ENCODE measurements around the gene DMAC2L. TPM values are rescaled to one million over a fixed set of nuclear protein-coding genes. Genes with fewer than 3 reads are reported as not detected.
"Not testable (repeated sequence)": the region's sequence is repeated elsewhere in the genome, so short reads cannot be mapped to it uniquely, and the experiment has no call there.

Gene DMAC2L
- total RNA-seq, 4 donors from 2014 or later = 3.0 to 18.9 (median 9.2) TPM

DNA sequence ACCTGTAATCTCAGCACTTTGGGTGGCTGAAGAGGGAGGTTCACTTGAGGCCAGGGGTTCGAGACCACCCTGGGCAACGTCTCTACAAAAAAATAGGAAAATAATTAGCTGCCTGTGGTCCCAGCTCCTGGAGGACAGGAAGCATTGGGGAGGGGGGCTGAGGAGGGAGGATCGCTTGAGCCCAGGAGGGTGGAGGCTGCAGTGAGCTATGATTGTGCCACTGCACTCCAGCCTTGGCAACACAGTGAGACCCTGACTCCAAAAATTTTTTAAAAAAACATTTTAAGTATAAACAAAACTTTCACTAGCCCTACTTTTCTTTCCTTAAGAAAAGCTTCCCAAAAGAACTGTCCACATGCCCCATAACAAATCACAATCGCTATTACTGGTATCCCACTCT is 1.7 kb upstream of the DMAC2L start:
- H3K27ac ChIP-seq = no peak overlapping the region
- no peaks in the 10 kb centered on the region for H3K9me3 ChIP-seq
- H3K4me3 ChIP-seq = no peak overlapping the region
- H3K4me1 ChIP-seq = peaks cover 6 to 20% (median 13%) of the 10 kb centered on the region in 4 donors
- in situ Hi-C loops (cut with MboI; ENCODE audit: low pct_ligation_motif_present in 1 of 4, low pct_unique_long_range_greater_than_20kb in 1 of 4, low sequenced_read_pairs in 3 of 4) = no loop called here
- intact Hi-C loops (cut with DNase I; ENCODE audit: low total_unique reads) = loop anchor here (10.0 kb wide), 1 partner anchor 84 kb away; the partner anchor contains the start of gene CDKL1
- DNase-seq = no peak
- WGBS, 2 donors (ENCODE audit: low coverage in 1 of 2) = 84 to 93% methylated on average over 4 of the region's 4 CpGs
- H3K27me3 ChIP-seq = no peaks in the 10 kb centered on the region
- H3K36me3 ChIP-seq = no peaks in the 10 kb centered on the region
- TF ChIP-seq, protein P1, sequence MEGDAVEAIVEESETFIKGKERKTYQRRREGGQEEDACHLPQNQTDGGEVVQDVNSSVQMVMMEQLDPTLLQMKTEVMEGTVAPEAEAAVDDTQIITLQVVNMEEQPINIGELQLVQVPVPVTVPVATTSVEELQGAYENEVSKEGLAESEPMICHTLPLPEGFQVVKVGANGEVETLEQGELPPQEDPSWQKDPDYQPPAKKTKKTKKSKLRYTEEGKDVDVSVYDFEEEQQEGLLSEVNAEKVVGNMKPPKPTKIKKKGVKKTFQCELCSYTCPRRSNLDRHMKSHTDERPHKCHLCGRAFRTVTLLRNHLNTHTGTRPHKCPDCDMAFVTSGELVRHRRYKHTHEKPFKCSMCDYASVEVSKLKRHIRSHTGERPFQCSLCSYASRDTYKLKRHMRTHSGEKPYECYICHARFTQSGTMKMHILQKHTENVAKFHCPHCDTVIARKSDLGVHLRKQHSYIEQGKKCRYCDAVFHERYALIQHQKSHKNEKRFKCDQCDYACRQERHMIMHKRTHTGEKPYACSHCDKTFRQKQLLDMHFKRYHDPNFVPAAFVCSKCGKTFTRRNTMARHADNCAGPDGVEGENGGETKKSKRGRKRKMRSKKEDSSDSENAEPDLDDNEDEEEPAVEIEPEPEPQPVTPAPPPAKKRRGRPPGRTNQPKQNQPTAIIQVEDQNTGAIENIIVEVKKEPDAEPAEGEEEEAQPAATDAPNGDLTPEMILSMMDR (IDR thresholded peaks at IDR 0.05) = no peak
- TF ChIP-seq POLR2AphosphoS5 (IDR thresholded peaks at IDR 0.05) = no peak
- TF ChIP-seq EP300 (IDR thresholded peaks at IDR 0.05; ENCODE audit: low read depth) = no peak
- TF ChIP-seq POLR2A (IDR thresholded peaks at IDR 0.05) = no peak

DNA sequence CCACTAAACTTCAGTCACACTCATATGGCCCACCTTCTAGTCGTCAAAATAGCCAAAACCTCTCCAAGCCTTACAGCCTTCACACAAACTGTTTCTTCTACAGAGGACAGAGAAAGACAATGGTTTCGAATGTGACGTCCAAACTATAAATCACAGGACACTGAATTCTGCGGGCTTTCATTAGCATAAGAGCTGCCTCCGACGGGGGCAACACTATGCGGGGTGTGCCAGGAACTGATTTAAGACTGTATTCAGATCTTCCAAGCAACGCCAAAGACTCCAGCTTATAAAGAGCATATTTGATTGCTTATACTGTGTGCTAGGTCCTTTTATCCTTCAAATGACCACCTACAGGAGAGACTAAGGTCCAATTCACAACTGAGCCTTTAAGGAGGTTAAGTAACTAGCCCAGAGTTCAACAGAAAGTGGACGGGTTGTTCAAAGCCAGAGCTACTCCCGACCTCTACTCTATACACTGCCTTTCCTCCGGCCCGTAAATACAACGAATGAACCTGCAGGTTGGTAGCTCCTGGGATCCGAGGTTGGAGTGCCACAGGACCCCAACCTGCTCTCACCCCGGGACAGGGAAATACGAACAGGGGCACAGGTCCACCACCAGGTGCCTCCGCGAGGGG is 670 bp upstream of the DMAC2L start:
- intact Hi-C loops (cut with DNase I; ENCODE audit: low total_unique reads) = loop anchor here (10.0 kb wide), 1 partner anchor 83 kb away; the partner anchor contains the start of gene CDKL1

DNA sequence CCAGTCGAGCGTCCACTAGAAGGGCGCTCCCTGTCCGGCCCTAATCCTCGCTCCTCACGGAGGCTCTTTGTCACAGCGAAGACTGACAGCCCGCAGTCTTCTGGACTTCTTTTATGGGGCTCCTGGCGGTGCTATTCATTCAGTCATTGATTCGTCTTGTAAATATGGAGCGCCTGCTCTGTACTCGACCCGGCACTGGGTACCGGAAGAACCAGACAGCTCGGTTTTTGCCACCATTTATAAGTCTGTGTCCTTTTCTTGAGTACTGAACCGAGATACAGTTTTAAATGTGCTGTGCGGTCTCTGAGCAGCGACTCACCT is 570 bp downstream of the DMAC2L start:
- Histone ChIP-seq H3K4me1 (peaks cover 6 to 20% (median 13%) of the 10 kb centered on the region in 4 donors), H3K27me3 (no peaks in the 10 kb centered on the region), H3K27ac (peak overlapping the region; percentile 92 to 98 (median 93)), H3K4me3 (peak overlapping the region; percentile 55 to 90 (median 72)), H3K36me3 (no peaks in the 10 kb centered on the region), H3K9me3 (no peaks in the 10 kb centered on the region)
- DNase-seq = no peak
- intact Hi-C loops (cut with DNase I; ENCODE audit: low total_unique reads) (loop anchor here (10.0 kb wide), 1 partner anchor 82 kb away; the partner anchor contains the start of gene CDKL1), in situ Hi-C loops (cut with MboI; ENCODE audit: low pct_ligation_motif_present in 1 of 4, low pct_unique_long_range_greater_than_20kb in 1 of 4, low sequenced_read_pairs in 3 of 4) (no loop called here)
- 3% methylated on average over 11 of the region's 18 CpGs; no CpG with 5 or more reads in 1 of the 2 donors for WGBS, 2 donors (ENCODE audit: low coverage in 1 of 2)
- TF ChIP-seq, protein P1 (IDR thresholded peaks at IDR 0.05) = no peak
- no peak for TF ChIP-seq POLR2AphosphoS5 (IDR thresholded peaks at IDR 0.05)
- no peak for TF ChIP-seq EP300 (IDR thresholded peaks at IDR 0.05; ENCODE audit: low read depth)
- TF ChIP-seq POLR2A (IDR thresholded peaks at IDR 0.05) = no peak

More for the DNA sequence above, 670 bp upstream of the DMAC2L start:
- peak overlapping the region; percentile 92 to 98 (median 93) for H3K27ac ChIP-seq
- H3K36me3 ChIP-seq = no peaks in the 10 kb centered on the region
- H3K4me1 ChIP-seq = peaks cover 6 to 20% (median 13%) of the 10 kb centered on the region in 4 donors
- 1 to 4% methylated on average over 5 to 18 of the region's 18 CpGs for WGBS, 2 donors (ENCODE audit: low coverage in 1 of 2)
- no peak for DNase-seq
- in situ Hi-C loops (cut with MboI; ENCODE audit: low pct_ligation_motif_present in 1 of 4, low pct_unique_long_range_greater_than_20kb in 1 of 4, low sequenced_read_pairs in 3 of 4) = no loop called here
- peak overlapping the region; percentile 55 to 90 (median 72) for H3K4me3 ChIP-seq
- TF ChIP-seq POLR2A (IDR thresholded peaks at IDR 0.05) = no peak
- TF ChIP-seq, protein P1 (IDR thresholded peaks at IDR 0.05) = peak; percentile 37 to 84 (median 59)
- no peaks in the 10 kb centered on the region for H3K27me3 ChIP-seq
- no peaks in the 10 kb centered on the region for H3K9me3 ChIP-seq

DNA sequence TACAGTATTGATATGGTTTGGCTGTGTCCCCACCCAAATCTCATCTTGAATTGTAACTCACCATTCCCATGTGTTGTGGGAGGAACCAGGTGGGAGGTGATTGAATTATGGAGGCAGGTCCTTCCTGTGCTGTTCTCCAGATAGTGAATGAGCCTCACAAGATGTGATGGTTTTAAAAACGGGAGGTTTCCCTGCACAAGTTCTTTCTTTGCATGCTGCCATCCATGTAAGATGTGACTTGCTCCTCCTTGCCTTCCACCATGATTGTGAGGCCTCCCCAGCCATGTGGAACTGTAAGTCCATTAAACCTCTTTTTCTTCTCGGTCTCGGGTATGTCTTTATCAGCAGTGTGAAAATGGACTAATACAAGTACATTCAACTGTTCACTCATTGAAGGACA is 2.0 kb downstream of the DMAC2L start:
- H3K9me3 ChIP-seq; in situ Hi-C loops (cut with MboI; ENCODE audit: low pct_ligation_motif_present in 1 of 4, low pct_unique_long_range_greater_than_20kb in 1 of 4, low sequenced_read_pairs in 3 of 4); H3K27ac ChIP-seq; H3K27me3 ChIP-seq; H3K36me3 ChIP-seq; H3K4me3 ChIP-seq; DNase-seq: not testable (repeated sequence)
- H3K4me1 ChIP-seq = peaks cover 6 to 20% (median 13%) of the 10 kb centered on the region in 4 donors
- intact Hi-C loops (cut with DNase I; ENCODE audit: low total_unique reads) = loop anchor here (10.0 kb wide), 1 partner anchor 81 kb away; the partner anchor contains the start of gene CDKL1
- 95 to 100% methylated on average over 2 to 3 of the region's 3 CpGs for WGBS, 2 donors (ENCODE audit: low coverage in 1 of 2)

Data from transverse colon (tissue), 4 donors.